Lung (tissue), 12 donors: ENCODE data around the gene SPAG5. TPM values are rescaled to one million over a fixed set of nuclear protein-coding genes. Genes with fewer than 3 reads are reported as not detected.
A peak's percentile ranks its signal among the peaks of the same experiment; 100 is the strongest.
"Not testable (repeated sequence)": the region's sequence is repeated elsewhere in the genome, so short reads cannot be mapped to it uniquely, and the experiment has no call there.

Experiments used
- ATAC-seq: fragments of 200-7000 bp; cut with Tn5 transposase; one replicate; pipeline ENCODE4 v1.9.1; 2020; ENCODE audit warnings: moderate number of reproducible peaks; ENCODE audit not compliant: insufficient read depth, low FRiP score
- DNase-seq, 3 donors: peaks; one replicate each; pipeline ENCODE4 v3.0.0-alpha.2; 2013 to 2017
- H3K27ac ChIP-seq, 2 donors: one replicate each; pipeline ENCODE4 v1.5.1; 2013; ENCODE audit warnings: mild to moderate bottlenecking in 2 of 2, moderate library complexity in 2 of 2, control low read depth in 1 of 2, inconsistent platforms in 1 of 2, low read depth in 1 of 2, low read length in 1 of 2
- H3K27me3 ChIP-seq, 3 donors: one replicate each; pipeline ENCODE4 v1.5.1; 2013; ENCODE audit warnings: low read length in 2 of 3; ENCODE audit not compliant: control insufficient read depth in 3 of 3, insufficient read depth in 3 of 3
- H3K36me3 ChIP-seq, 4 donors: one replicate each; pipeline ENCODE4 v1.5.1; 2013; ENCODE audit warnings: low read length in 4 of 4, mild to moderate bottlenecking in 1 of 4, moderate library complexity in 1 of 4; ENCODE audit not compliant: control insufficient read depth in 4 of 4, insufficient read depth in 4 of 4
- H3K4me1 ChIP-seq, 5 donors: one replicate each; pipeline ENCODE4 v1.5.1; 2013; ENCODE audit warnings: low read length in 5 of 5, mild to moderate bottlenecking in 2 of 5, moderate library complexity in 1 of 5; ENCODE audit not compliant: control insufficient read depth in 5 of 5, insufficient read depth in 5 of 5
- H3K4me3 ChIP-seq: one replicate; pipeline ENCODE4 v1.5.1; 2013; ENCODE audit warnings: mild to moderate bottlenecking, control low read depth, moderate library complexity
- H3K9ac ChIP-seq, 2 donors: one replicate each; pipeline ENCODE4 v1.5.1; 2013; ENCODE audit warnings: low read length in 2 of 2, control low read depth in 1 of 2; ENCODE audit not compliant: insufficient read depth in 1 of 2
- H3K9me3 ChIP-seq, 4 donors: one replicate each; pipeline ENCODE4 v1.5.1; 2013; ENCODE audit warnings: low read length in 3 of 4, mild to moderate bottlenecking in 1 of 4, moderate library complexity in 1 of 4; ENCODE audit not compliant: control insufficient read depth in 4 of 4, insufficient read depth in 3 of 4
- CTCF ChIP-seq: IDR thresholded peaks from 2 replicates; pipeline ENCODE4 v1.5.1; 2012; ENCODE audit warnings: mild to moderate bottlenecking; ENCODE audit errors: control extremely low read depth, extremely low read depth
- WGBS, 2 donors: extraction: QIAGEN DNeasy Blood & Tissue Kit; methylation state at CpG; one replicate each; pipeline ENCODE4 v1.1.7; 2013; 5-methylcytosine and 5-hydroxymethylcytosine counted together
- polyA plus RNA-seq, 2 donors: library from polyadenylated mRNA; stranded (reverse); fragments of 200-250 nt; gene quantifications; one replicate each; pipeline ENCODE4 v1.2.1, GENCODE V29; 2013
- total RNA-seq, 2 donors: library from RNA; depleted of rRNA in 1 of 2; stranded (reverse); fragments of >200 nt in 1 of 2; gene quantifications; one replicate each; pipeline ENCODE4 v1.2.1, GENCODE V29; 2014 to 2021
- donor health status: control.
- donor health status: control.
- donor health status: Bipolar disorder and iron deficiency.
- donor health status: healthy.
- donor health status: DM: yes; HTN: yes; CAD: no.

Gene SPAG5
- total and polyA plus RNA-seq, 4 donors, result 6.3 to 15.0 (median 10.2) TPM

- DNase-seq, result no peak
- Histone ChIP-seq H3K9ac (no peak overlapping the region), H3K27me3 (no peaks in the 10 kb centered on the region), H3K36me3 (peaks cover 0 to 8% (median 3%) of the 10 kb centered on the region in 4 donors), H3K9me3 (no peaks in the 10 kb centered on the region), H3K27ac (no peak overlapping the region), H3K4me1 (peaks cover 0 to 41% (median 4%) of the 10 kb centered on the region in 5 donors), H3K4me3 (no peak overlapping the region)
- no peak for ATAC-seq
- TF ChIP-seq CTCF, result no peak
- WGBS, 2 donors, result 89 to 95% methylated on average over 8 of the region's 8 CpGs
Measured at GRCh38 chr17:28578246-28579195, 20.3 kb downstream of the SPAG5 start.

- 97 to 98% methylated on average over 3 of the region's 3 CpGs for WGBS, 2 donors
- Histone ChIP-seq H3K27ac (no peak overlapping the region), H3K36me3 (peaks cover 0 to 6% (median 3%) of the 10 kb centered on the region in 4 donors), H3K9ac (no peak overlapping the region), H3K4me3 (no peak overlapping the region), H3K9me3 (no peaks in the 10 kb centered on the region), H3K27me3 (no peaks in the 10 kb centered on the region), H3K4me1 (peaks cover 0 to 38% (median 4%) of the 10 kb centered on the region in 5 donors)
- TF ChIP-seq CTCF, result no peak
- DNase-seq (no peak), ATAC-seq (no peak)
Measured at GRCh38 chr17:28577466-28577824, 21.4 kb downstream of the SPAG5 start.

GRCh38 chr17:28576758-28577465 is 21.9 kb downstream of the SPAG5 start, which contains the start of gene ALDOC:
TSS of gene ALDOC (minus strand) at chr17:28576895. CDS start at chr17:28575532, 1,363 bp downstream.
- H3K27ac ChIP-seq, result peak within 1 kb of the TSS in 1 of 2 donors; percentile 74
- WGBS, 2 donors, result 4 to 5% methylated on average over 25 to 26 of the region's 26 CpGs
- H3K4me3 ChIP-seq, result no peak within 1 kb of the TSS
- H3K9me3 ChIP-seq, result no peaks in the 10 kb centered on the region
- H3K36me3 ChIP-seq, result peaks cover 0 to 6% (median 3%) of the 10 kb centered on the region in 4 donors
- no peak within 1 kb of the TSS for H3K9ac ChIP-seq
- H3K27me3 ChIP-seq, result no peaks in the 10 kb centered on the region
- no peak for TF ChIP-seq CTCF
- peaks cover 0 to 39% (median 4%) of the 10 kb centered on the region in 5 donors for H3K4me1 ChIP-seq
- peak; percentile 99 for ATAC-seq
- DNase-seq, result peak; percentile 92 to 97 (median 94)

- 72 to 75% methylated on average over 3 of the region's 3 CpGs for WGBS, 2 donors
- DNase-seq, H3K4me3 ChIP-seq, H3K9ac ChIP-seq, H3K36me3 ChIP-seq, H3K27me3 ChIP-seq, ATAC-seq, H3K9me3 ChIP-seq: not testable (repeated sequence)
- Histone ChIP-seq H3K27ac (peak overlapping the region in 1 of 2 donors; percentile 74), H3K4me1 (peaks cover 0 to 39% (median 4%) of the 10 kb centered on the region in 5 donors)
Measured at GRCh38 chr17:28576016-28576415, 22.8 kb downstream of the SPAG5 start.
